ENCODE data around the gene RBBP7. TPM values are rescaled to one million over a fixed set of nuclear protein-coding genes. Genes with fewer than 3 reads are reported as not detected.
A peak's percentile ranks its signal among the peaks of the same experiment; 100 is the strongest.

The RBBP7 gene
- total and polyA plus RNA-seq, 10 of the 15 experiments (the other 5 are each of a cell fraction or from before 2014, with no cell fraction given), result 95.3 to 277 (median 194) TPM

DNA sequence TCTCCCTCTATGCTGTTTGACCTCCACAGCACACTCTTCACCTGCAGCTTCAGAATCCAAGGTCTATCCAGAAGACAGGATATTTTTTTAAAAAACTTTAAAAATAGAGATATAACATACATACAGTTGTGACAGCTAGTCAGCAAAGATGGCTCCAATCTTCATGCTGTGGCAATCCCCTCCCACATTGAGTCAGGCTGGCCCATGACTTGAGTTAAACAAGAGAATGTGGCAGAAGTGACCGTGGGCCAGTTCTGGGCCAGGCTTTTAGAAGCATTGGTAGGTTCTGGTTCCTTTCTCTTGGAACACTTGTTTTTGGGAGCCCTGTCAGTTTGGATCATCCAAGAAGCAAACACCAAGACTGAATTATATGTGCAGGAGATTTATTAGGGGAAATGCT is 40.2 kb upstream of the RBBP7 start:
- no peak for DNase-seq (ENCODE audit: low read depth, low spot score)
- Histone ChIP-seq H4K20me1 (ENCODE audit: control insufficient read depth, insufficient read depth) (no peaks in the 10 kb centered on the region), H3K79me2 (ENCODE audit: control insufficient read depth, insufficient read depth, low read length) (no peaks in the 10 kb centered on the region), H3K4me3 (no peak overlapping the region), H3K27me3 (replicated peaks in 1 of 2; ENCODE audit: control insufficient read depth in 2 of 2, insufficient read depth in 2 of 2, low read length in 1 of 2) (no peaks in the 10 kb centered on the region), H3K9me3 (replicated peaks; ENCODE audit: control insufficient read depth, insufficient read depth, low read length) (no peaks in the 10 kb centered on the region), H3K4me2 (ENCODE audit: control insufficient read depth, insufficient read depth) (no peak overlapping the region), H3K4me1 (ENCODE audit: control insufficient read depth, insufficient read depth, low read length) (no peaks in the 10 kb centered on the region), H3K27ac (ENCODE audit: control insufficient read depth, insufficient read depth) (no peak overlapping the region), H3K36me3 (ENCODE audit: control insufficient read depth in 2 of 2, insufficient read depth in 2 of 2, low read length in 1 of 2) (no peaks in the 10 kb centered on the region), H3K9ac (ENCODE audit: control insufficient read depth, insufficient read depth, low read length) (no peak overlapping the region), H2AFZ (ENCODE audit: control insufficient read depth, low read depth, low read length) (no peak overlapping the region)
- RAD21 ChIA-PET (ENCODE audit: unreplicated experiment), result interaction anchor here (1.2 kb wide), 1 partner anchor 15 kb away, joined by 4 read pairs; no protein-coding TSS in a partner anchor
- no peak for TF ChIP-seq MTA3 (IDR thresholded peaks at IDR 0.05; ENCODE audit: borderline replicate concordance, low read length)
- SMC1A ChIA-PET (ENCODE audit: uncharacterized antibody, unreplicated experiment), result no interaction called here
- intact Hi-C loops (cut with micrococcal nuclease; ENCODE audit: unreplicated experiment), result no loop called here
- no peak for FAIRE-seq
- in situ Hi-C loops (cut with MboI), result no loop called here
- ATAC-seq, result no peak
- no TSS peak for BruUV-seq (replicated peaks)
- POLR2A ChIA-PET, result no interaction called here
- 6% methylated on average over 1 of the region's 1 CpG for WGBS (ENCODE audit: insufficient coverage, insufficient replicate concordance, low lambda C conversion rate, missing lambda C conversion rate)
- CTCF ChIA-PET, result interaction anchor here (1.0 to 2.2 kb wide), 2 partner anchors 24 to 28 kb away, joined by 3 to 6 read pairs; no protein-coding TSS in a partner anchor

DNA sequence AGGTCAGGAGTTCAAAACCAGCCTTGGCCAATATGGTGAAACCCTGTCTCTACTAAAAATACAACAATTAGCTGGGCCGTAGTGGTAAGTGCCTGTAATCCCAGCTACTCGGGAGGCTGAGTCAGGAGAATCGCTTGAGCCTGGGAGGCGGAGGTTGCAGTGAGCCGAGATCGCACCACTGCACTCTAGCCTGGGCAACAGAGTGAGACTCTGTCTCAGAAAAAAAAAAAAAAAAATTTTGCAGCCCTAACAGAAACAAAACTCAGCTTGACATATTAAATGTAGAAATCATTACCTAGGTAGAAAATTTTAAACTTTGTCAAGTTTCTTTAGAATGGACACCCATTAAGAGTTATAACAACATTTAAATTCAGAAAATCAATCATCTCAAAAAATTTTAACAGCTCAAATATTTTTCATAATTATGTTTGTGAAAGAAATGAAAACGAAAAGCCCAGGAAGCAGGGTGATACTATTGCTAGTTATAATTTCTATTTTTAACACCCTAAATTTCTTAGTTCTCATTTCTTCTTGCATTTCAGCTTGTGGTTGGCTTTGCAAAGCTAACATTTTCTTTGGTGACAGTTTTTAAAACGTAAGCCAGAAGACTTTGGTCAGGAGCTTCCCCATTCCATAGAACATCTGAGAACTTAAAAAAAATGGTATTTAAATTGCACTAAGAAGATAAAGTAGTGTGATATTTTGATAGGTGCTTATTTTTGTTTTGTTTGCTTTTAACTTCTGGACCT is 33.3 kb upstream of the RBBP7 start:
- DNase-seq (ENCODE audit: low read depth, low spot score), result peak; percentile 15
- peak; percentile 84 for ATAC-seq
- 44% methylated on average over 8 of the region's 8 CpGs for WGBS (ENCODE audit: insufficient coverage, insufficient replicate concordance, low lambda C conversion rate, missing lambda C conversion rate)
- TF ChIP-seq RCOR1 (conservative IDR thresholded peaks at IDR 0.05; ENCODE audit: low read depth, low read length), result no peak
- TF ChIP-seq TCF3 (IDR thresholded peaks at IDR 0.05; ENCODE audit: borderline replicate concordance, insufficient read depth, low read depth, low read length), result no peak
- TF ChIP-seq SREBF1 (IDR thresholded peaks at IDR 0.05; ENCODE audit: low read length), result no peak
- no peak for TF ChIP-seq FOS (IDR thresholded peaks at IDR 0.05; ENCODE audit: borderline replicate concordance, extremely low read depth, insufficient read length)
- no peak for TF ChIP-seq KDM1A (IDR thresholded peaks at IDR 0.05; ENCODE audit: borderline replicate concordance)
- no peak for TF ChIP-seq NR2C2 (IDR thresholded peaks at IDR 0.05; ENCODE audit: borderline replicate concordance, control insufficient read depth, insufficient read length, low read depth)
- no peak for TF ChIP-seq ZBED1 (IDR thresholded peaks at IDR 0.05; ENCODE audit: borderline replicate concordance)
- TF ChIP-seq, protein P1, sequence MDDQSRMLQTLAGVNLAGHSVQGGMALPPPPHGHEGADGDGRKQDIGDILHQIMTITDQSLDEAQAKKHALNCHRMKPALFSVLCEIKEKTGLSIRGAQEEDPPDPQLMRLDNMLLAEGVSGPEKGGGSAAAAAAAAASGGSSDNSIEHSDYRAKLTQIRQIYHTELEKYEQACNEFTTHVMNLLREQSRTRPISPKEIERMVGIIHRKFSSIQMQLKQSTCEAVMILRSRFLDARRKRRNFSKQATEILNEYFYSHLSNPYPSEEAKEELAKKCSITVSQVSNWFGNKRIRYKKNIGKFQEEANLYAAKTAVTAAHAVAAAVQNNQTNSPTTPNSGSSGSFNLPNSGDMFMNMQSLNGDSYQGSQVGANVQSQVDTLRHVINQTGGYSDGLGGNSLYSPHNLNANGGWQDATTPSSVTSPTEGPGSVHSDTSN (IDR thresholded peaks at IDR 0.05; ENCODE audit: insufficient replicate concordance, low read depth, low read length), result no peak
- TF ChIP-seq, protein P2, sequence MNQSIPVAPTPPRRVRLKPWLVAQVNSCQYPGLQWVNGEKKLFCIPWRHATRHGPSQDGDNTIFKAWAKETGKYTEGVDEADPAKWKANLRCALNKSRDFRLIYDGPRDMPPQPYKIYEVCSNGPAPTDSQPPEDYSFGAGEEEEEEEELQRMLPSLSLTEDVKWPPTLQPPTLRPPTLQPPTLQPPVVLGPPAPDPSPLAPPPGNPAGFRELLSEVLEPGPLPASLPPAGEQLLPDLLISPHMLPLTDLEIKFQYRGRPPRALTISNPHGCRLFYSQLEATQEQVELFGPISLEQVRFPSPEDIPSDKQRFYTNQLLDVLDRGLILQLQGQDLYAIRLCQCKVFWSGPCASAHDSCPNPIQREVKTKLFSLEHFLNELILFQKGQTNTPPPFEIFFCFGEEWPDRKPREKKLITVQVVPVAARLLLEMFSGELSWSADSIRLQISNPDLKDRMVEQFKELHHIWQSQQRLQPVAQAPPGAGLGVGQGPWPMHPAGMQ (IDR thresholded peaks at IDR 0.05; ENCODE audit: borderline replicate concordance), result no peak
- TF ChIP-seq RUNX3 (IDR thresholded peaks at IDR 0.05; ENCODE audit: low read length), result peak; percentile 42; the same call in 1 of the 2 replicates
- TF ChIP-seq EED (IDR thresholded peaks at IDR 0.05; ENCODE audit: low read depth), result no peak
- TF ChIP-seq ZNF217 (IDR thresholded peaks at IDR 0.05), result no peak; the same call in 1 of the 2 replicates

More for the DNA sequence above, 33.3 kb upstream of the RBBP7 start:
- Histone ChIP-seq H3K9me3 (replicated peaks; ENCODE audit: control insufficient read depth, insufficient read depth, low read length) (no peaks in the 10 kb centered on the region; the same call in 2 of the 3 replicates), H4K20me1 (ENCODE audit: control insufficient read depth, insufficient read depth) (no peaks in the 10 kb centered on the region), H3K4me1 (ENCODE audit: control insufficient read depth, insufficient read depth, low read length) (peaks cover 8% of the 10 kb centered on the region), H2AFZ (ENCODE audit: control insufficient read depth, low read depth, low read length) (no peak overlapping the region), H3K4me3 (no peak overlapping the region), H3K27me3 (replicated peaks in 1 of 2; ENCODE audit: control insufficient read depth in 2 of 2, insufficient read depth in 2 of 2, low read length in 1 of 2) (no peaks in the 10 kb centered on the region), H3K27ac (ENCODE audit: control insufficient read depth, insufficient read depth) (peak overlapping the region; percentile 74), H3K79me2 (ENCODE audit: control insufficient read depth, insufficient read depth, low read length) (no peaks in the 10 kb centered on the region), H3K36me3 (ENCODE audit: control insufficient read depth in 2 of 2, insufficient read depth in 2 of 2, low read length in 1 of 2) (no peaks in the 10 kb centered on the region), H3K4me2 (ENCODE audit: control insufficient read depth, insufficient read depth) (peak overlapping the region; percentile 44; the same call in 1 of the 2 replicates), H3K9ac (ENCODE audit: control insufficient read depth, insufficient read depth, low read length) (peak overlapping the region; percentile 22; the same call in 1 of the 2 replicates)
- CTCF ChIA-PET, result interaction anchor here (0.6 to 4.8 kb wide), 13 partner anchors 9 to 180 kb away, joined by 3 to 40 read pairs (median 4); no protein-coding TSS in a partner anchor
- SMC1A ChIA-PET (ENCODE audit: uncharacterized antibody, unreplicated experiment), result interaction anchor here (0.6 to 2.0 kb wide), 9 partner anchors 9 to 148 kb away, joined by 3 to 9 read pairs (median 5); no protein-coding TSS in a partner anchor
- RAD21 ChIA-PET (ENCODE audit: unreplicated experiment), result interaction anchor here (0.6 to 2.8 kb wide), 8 partner anchors 9 to 384 kb away, joined by 3 to 20 read pairs (median 4); no protein-coding TSS in a partner anchor
- POLR2A ChIA-PET, result interaction anchor here (0.6 to 1.4 kb wide), 6 partner anchors 17 to 190 kb away, joined by 3 to 6 read pairs (median 4); no protein-coding TSS in a partner anchor
- no peak for FAIRE-seq
- intact Hi-C loops (cut with micrococcal nuclease; ENCODE audit: unreplicated experiment) (no loop called here), in situ Hi-C loops (cut with MboI) (no loop called here)
- no TSS peak for BruUV-seq (replicated peaks)

Measured in GM12878 (cell line).